ENCODE data around the gene GAB2. TPM values are rescaled to one million over a fixed set of nuclear protein-coding genes. Genes with fewer than 3 reads are reported as not detected.

GAB2 gene
- total and polyA plus RNA-seq, 2 donors (not counting 1 experiment from before 2014, with no cell fraction given) = 5.8 to 85.9 TPM

DNA sequence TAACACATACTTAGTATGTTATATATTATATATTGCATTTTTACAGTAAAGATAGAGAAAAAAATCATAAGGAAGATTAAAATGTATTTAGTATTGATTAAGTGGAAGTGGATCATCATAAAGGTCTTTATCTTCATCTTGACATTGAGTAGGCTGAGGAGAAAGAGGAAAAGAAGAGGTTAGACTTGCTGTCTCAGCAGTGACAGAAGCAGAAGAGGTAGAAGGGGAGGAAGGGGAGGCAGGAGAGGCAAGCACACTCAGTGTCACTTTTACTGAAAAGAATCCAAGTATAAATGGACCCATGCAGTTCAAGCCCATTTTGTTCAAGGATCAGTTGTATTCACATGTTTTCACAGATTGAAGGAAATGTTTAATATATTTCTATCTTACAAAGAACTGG lies 69.7 kb downstream of the GAB2 start:
- Histone ChIP-seq H3K9ac (ENCODE audit: low read length) (no peak overlapping the region), H3K4me3 (ENCODE audit: control extremely low read depth in 1 of 5, extremely low read depth in 1 of 5, insufficient read depth in 1 of 5, low read depth in 2 of 5, low read length in 4 of 5) (no peak overlapping the region), H3K36me3 (replicated peaks in 1 of 2; ENCODE audit: control extremely low read depth in 1 of 2, control insufficient read depth in 1 of 2, extremely low read depth in 1 of 2, insufficient read depth in 2 of 2, low read length in 1 of 2) (no peaks in the 10 kb centered on the region), H3K4me2 (replicated peaks; ENCODE audit: low read depth, low read length, poor library complexity, severe bottlenecking) (no peak overlapping the region), H2AFZ (ENCODE audit: insufficient read depth, low read depth, low read length, poor library complexity, severe bottlenecking) (no peak overlapping the region), H3K4me1 (ENCODE audit: control insufficient read depth in 2 of 2, insufficient read depth in 2 of 2, low read length in 2 of 2) (peaks cover 26 to 29% of the 10 kb centered on the region in 2 donors), H3K27ac (ENCODE audit: low read length in 2 of 2) (no peak overlapping the region), H4K20me1 (ENCODE audit: control insufficient read depth, insufficient read depth, low read length, poor library complexity, severe bottlenecking) (no peaks in the 10 kb centered on the region), H3K9me3 (ENCODE audit: control extremely low read depth in 1 of 3, control insufficient read depth in 2 of 3, insufficient read depth in 1 of 3, low read length in 2 of 3) (no peaks in the 10 kb centered on the region), H3K27me3 (replicated peaks in 1 of 4; ENCODE audit: control extremely low read depth in 1 of 4, control insufficient read depth in 3 of 4, insufficient read depth in 4 of 4, low read length in 3 of 4) (no peaks in the 10 kb centered on the region), H3K79me2 (ENCODE audit: control insufficient read depth, insufficient read depth, low read length) (peaks cover 50% of the 10 kb centered on the region)
- TF ChIP-seq EZH2 (IDR thresholded peaks at IDR 0.05; ENCODE audit: borderline replicate concordance, insufficient read depth, low read depth, low read length, poor library complexity, severe bottlenecking) = no peak
- TF ChIP-seq, protein P1, sequence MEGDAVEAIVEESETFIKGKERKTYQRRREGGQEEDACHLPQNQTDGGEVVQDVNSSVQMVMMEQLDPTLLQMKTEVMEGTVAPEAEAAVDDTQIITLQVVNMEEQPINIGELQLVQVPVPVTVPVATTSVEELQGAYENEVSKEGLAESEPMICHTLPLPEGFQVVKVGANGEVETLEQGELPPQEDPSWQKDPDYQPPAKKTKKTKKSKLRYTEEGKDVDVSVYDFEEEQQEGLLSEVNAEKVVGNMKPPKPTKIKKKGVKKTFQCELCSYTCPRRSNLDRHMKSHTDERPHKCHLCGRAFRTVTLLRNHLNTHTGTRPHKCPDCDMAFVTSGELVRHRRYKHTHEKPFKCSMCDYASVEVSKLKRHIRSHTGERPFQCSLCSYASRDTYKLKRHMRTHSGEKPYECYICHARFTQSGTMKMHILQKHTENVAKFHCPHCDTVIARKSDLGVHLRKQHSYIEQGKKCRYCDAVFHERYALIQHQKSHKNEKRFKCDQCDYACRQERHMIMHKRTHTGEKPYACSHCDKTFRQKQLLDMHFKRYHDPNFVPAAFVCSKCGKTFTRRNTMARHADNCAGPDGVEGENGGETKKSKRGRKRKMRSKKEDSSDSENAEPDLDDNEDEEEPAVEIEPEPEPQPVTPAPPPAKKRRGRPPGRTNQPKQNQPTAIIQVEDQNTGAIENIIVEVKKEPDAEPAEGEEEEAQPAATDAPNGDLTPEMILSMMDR (IDR thresholded peaks at IDR 0.05) = no peak
- CTCF ChIA-PET = interaction anchor here (0.8 kb wide), 1 partner anchor 86 kb away, joined by 3 read pairs; no protein-coding TSS in a partner anchor
- DNase-seq (no peak), ATAC-seq (ENCODE audit: low read depth) (no peak)
- POLR2A ChIA-PET = no interaction called here
- Mint-ChIP-seq H3K4me3 (no peak overlapping the region), H3K27ac (no peak overlapping the region), H3K9me3 (ENCODE audit: insufficient read depth) (no peaks in the 10 kb centered on the region), H3K4me1 (peaks cover 45% of the 10 kb centered on the region), H3K27me3 (no peaks in the 10 kb centered on the region)
- intact Hi-C loops (cut with micrococcal nuclease) = no loop called here

DNA sequence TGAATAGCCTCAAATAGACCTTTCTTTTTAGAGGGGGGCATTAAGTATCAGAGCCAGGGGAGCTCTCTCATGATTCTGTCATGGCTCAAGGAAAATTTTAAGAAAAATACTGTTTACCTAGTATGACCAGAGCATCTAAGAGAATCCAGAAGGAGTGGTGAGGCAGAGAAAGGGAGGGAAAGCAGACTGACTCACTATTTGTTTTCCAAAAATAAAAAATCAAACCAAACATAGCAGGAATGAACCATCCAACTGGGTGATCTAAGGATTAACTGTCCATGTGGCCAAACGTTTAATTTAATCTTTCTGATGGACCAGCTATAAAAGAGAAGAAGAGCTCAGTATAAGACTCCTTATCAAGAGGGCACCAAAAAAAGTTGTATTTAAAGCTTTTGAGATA lies 70.8 kb downstream of the GAB2 start:
- WGBS (ENCODE audit: insufficient coverage) = no CpG with 5 or more reads among the region's 1 CpG
- no peak overlapping the region for H3K4me3 ChIP-seq (ENCODE audit: control extremely low read depth in 1 of 5, extremely low read depth in 1 of 5, insufficient read depth in 1 of 5, low read depth in 2 of 5, low read length in 4 of 5)
- H3K4me1 Mint-ChIP-seq = peaks cover 39% of the 10 kb centered on the region
- H3K9me3 ChIP-seq (ENCODE audit: control extremely low read depth in 1 of 3, control insufficient read depth in 2 of 3, insufficient read depth in 1 of 3, low read length in 2 of 3) = no peaks in the 10 kb centered on the region
- no peak overlapping the region for H3K4me2 ChIP-seq (replicated peaks; ENCODE audit: low read depth, low read length, poor library complexity, severe bottlenecking)
- no peaks in the 10 kb centered on the region for H4K20me1 ChIP-seq (ENCODE audit: control insufficient read depth, insufficient read depth, low read length, poor library complexity, severe bottlenecking)
- TF ChIP-seq, protein P1 (IDR thresholded peaks at IDR 0.05) = no peak
- TF ChIP-seq EZH2 (IDR thresholded peaks at IDR 0.05; ENCODE audit: borderline replicate concordance, insufficient read depth, low read depth, low read length, poor library complexity, severe bottlenecking) = no peak
- no peaks in the 10 kb centered on the region for H3K36me3 ChIP-seq (replicated peaks in 1 of 2; ENCODE audit: control extremely low read depth in 1 of 2, control insufficient read depth in 1 of 2, extremely low read depth in 1 of 2, insufficient read depth in 2 of 2, low read length in 1 of 2)
- H3K4me1 ChIP-seq (ENCODE audit: control insufficient read depth in 2 of 2, insufficient read depth in 2 of 2, low read length in 2 of 2) = peaks cover 26 to 29% of the 10 kb centered on the region in 2 donors
- ATAC-seq (ENCODE audit: low read depth) (no peak), DNase-seq (no peak)
- H3K4me3 Mint-ChIP-seq = no peak overlapping the region
- no peaks in the 10 kb centered on the region for H3K27me3 Mint-ChIP-seq
- POLR2A ChIA-PET = no interaction called here
- no peaks in the 10 kb centered on the region for H3K9me3 Mint-ChIP-seq (ENCODE audit: insufficient read depth)
- H3K27me3 ChIP-seq (replicated peaks in 1 of 4; ENCODE audit: control extremely low read depth in 1 of 4, control insufficient read depth in 3 of 4, insufficient read depth in 4 of 4, low read length in 3 of 4) = no peaks in the 10 kb centered on the region
- intact Hi-C loops (cut with micrococcal nuclease) = no loop called here
- H2AFZ ChIP-seq (ENCODE audit: insufficient read depth, low read depth, low read length, poor library complexity, severe bottlenecking) = no peak overlapping the region
- no peak overlapping the region for H3K27ac Mint-ChIP-seq
- H3K79me2 ChIP-seq (ENCODE audit: control insufficient read depth, insufficient read depth, low read length) = peaks cover 56% of the 10 kb centered on the region
- CTCF ChIA-PET = no interaction called here
- H3K9ac ChIP-seq (ENCODE audit: low read length) = no peak overlapping the region
- no peak overlapping the region for H3K27ac ChIP-seq (ENCODE audit: low read length in 2 of 2)
